Osteocyte (in vitro differentiated cells): ENCODE measurements around the gene BMAL1. TPM values are rescaled to one million over a fixed set of nuclear protein-coding genes. Genes with fewer than 3 reads are reported as not detected.
"Not testable (repeated sequence)": the region's sequence is repeated elsewhere in the genome, so short reads cannot be mapped to it uniquely, and the experiment has no call there.

Source experiments
- DNase-seq: peaks from one replicate; pipeline ENCODE4 v3.0.0; 2021; ENCODE audit warnings: mixed read lengths; ENCODE audit not compliant: unreplicated experiment; ENCODE audit errors: extremely low spot score
- H3K27ac Mint-ChIP-seq: one replicate; pipeline ENCODE4 v1.8.0; 2021; ENCODE audit warnings: mild to moderate bottlenecking, mixed read lengths; ENCODE audit not compliant: unreplicated experiment
- H3K27me3 Mint-ChIP-seq: one replicate; pipeline ENCODE4 v1.8.0; 2021; ENCODE audit warnings: mixed read lengths; ENCODE audit not compliant: unreplicated experiment
- H3K36me3 Mint-ChIP-seq: one replicate; pipeline ENCODE4 v1.8.0; 2021; ENCODE audit warnings: mixed read lengths; ENCODE audit not compliant: unreplicated experiment
- H3K4me1 Mint-ChIP-seq: one replicate; pipeline ENCODE4 v1.8.0; 2021; ENCODE audit warnings: mixed read lengths; ENCODE audit not compliant: unreplicated experiment
- H3K4me3 Mint-ChIP-seq: one replicate; pipeline ENCODE4 v1.8.0; 2021; ENCODE audit warnings: mild to moderate bottlenecking, moderate library complexity, mixed read lengths; ENCODE audit not compliant: unreplicated experiment
- H3K9me3 Mint-ChIP-seq: one replicate; pipeline ENCODE4 v1.8.0; 2021; ENCODE audit warnings: mixed read lengths; ENCODE audit not compliant: unreplicated experiment
- CTCF ChIP-seq: fragments of 200-600 bp; sonication (generic); IDR thresholded peaks from 2 replicates; pipeline ENCODE4 v1.5.0; 2021; ENCODE audit warnings: antibody characterized with exemption, mild to moderate bottlenecking, moderate library complexity
- total RNA-seq: library from RNA; stranded (reverse); gene quantifications from 2 replicates; pipeline ENCODE4 v1.2.1, GENCODE V29; 2021

Gene BMAL1
- total RNA-seq, 1 donor from 2014 or later, result 25.3 TPM

GRCh38 chr11:13251966-13252365 is 25.6 kb upstream of the BMAL1 start:
- Mint-ChIP-seq H3K4me3 (no peak overlapping the region), H3K36me3 (no peaks in the 10 kb centered on the region), H3K27me3 (no peaks in the 10 kb centered on the region), H3K27ac (no peak overlapping the region), H3K9me3 (no peaks in the 10 kb centered on the region), H3K4me1 (peaks cover 10% of the 10 kb centered on the region)
- DNase-seq, result no peak
- TF ChIP-seq CTCF, result no peak

- Mint-ChIP-seq H3K27me3 (no peaks in the 10 kb centered on the region), H3K4me3 (no peak overlapping the region), H3K36me3 (no peaks in the 10 kb centered on the region), H3K27ac (no peak overlapping the region), H3K4me1 (peaks cover 10% of the 10 kb centered on the region), H3K9me3 (no peaks in the 10 kb centered on the region)
- DNase-seq, result no peak
- TF ChIP-seq CTCF, result no peak
These were observed 25.2 kb upstream of the BMAL1 start for GRCh38 chr11:13252438-13252837.

GRCh38 chr11:13256216-13256615 is 21.4 kb upstream of the BMAL1 start:
- no peak for TF ChIP-seq CTCF
- H3K9me3 Mint-ChIP-seq, result no peaks in the 10 kb centered on the region
- peaks cover 19% of the 10 kb centered on the region for H3K4me1 Mint-ChIP-seq
- H3K4me3 Mint-ChIP-seq, result no peak overlapping the region
- H3K27ac Mint-ChIP-seq, result no peak overlapping the region
- DNase-seq, result no peak
- no peaks in the 10 kb centered on the region for H3K27me3 Mint-ChIP-seq
- no peaks in the 10 kb centered on the region for H3K36me3 Mint-ChIP-seq

- not testable (repeated sequence) for DNase-seq, H3K27ac Mint-ChIP-seq, H3K9me3 Mint-ChIP-seq, H3K36me3 Mint-ChIP-seq, H3K4me3 Mint-ChIP-seq, H3K27me3 Mint-ChIP-seq
- peaks cover 31% of the 10 kb centered on the region for H3K4me1 Mint-ChIP-seq
These were observed 19.5 kb upstream of the BMAL1 start for GRCh38 chr11:13258061-13258460.

- Mint-ChIP-seq H3K4me3 (no peak overlapping the region), H3K27me3 (no peaks in the 10 kb centered on the region), H3K27ac (no peak overlapping the region), H3K36me3 (no peaks in the 10 kb centered on the region), H3K9me3 (no peaks in the 10 kb centered on the region), H3K4me1 (peaks cover 31% of the 10 kb centered on the region)
- no peak for DNase-seq
- TF ChIP-seq CTCF, result no peak
These were observed 18.7 kb upstream of the BMAL1 start for GRCh38 chr11:13258855-13259254.

- no peak overlapping the region for H3K4me3 Mint-ChIP-seq
- H3K9me3 Mint-ChIP-seq, result no peaks in the 10 kb centered on the region
- no peaks in the 10 kb centered on the region for H3K36me3 Mint-ChIP-seq
- H3K27me3 Mint-ChIP-seq, result no peaks in the 10 kb centered on the region
- H3K27ac Mint-ChIP-seq, result no peak overlapping the region
- no peak for TF ChIP-seq CTCF
- no peak for DNase-seq
- peaks cover 31% of the 10 kb centered on the region for H3K4me1 Mint-ChIP-seq
These were observed 18.2 kb upstream of the BMAL1 start for GRCh38 chr11:13259374-13259773.
